HuH-7 (cell line): ENCODE results near the gene SIL1.

Source experiments
- DNase-seq: peaks from one replicate; pipeline ENCODE4 v3.0.0; 2011; ENCODE audit warnings: low spot score

SIL1 gene

GRCh38 chr5:138914338-138914737 is 283.8 kb downstream of the SIL1 start:
- DNase-seq = no peak

- DNase-seq = no peak
These were observed 284.4 kb downstream of the SIL1 start for GRCh38 chr5:138913773-138914172.

GRCh38 chr5:138912093-138912492 is 286.1 kb downstream of the SIL1 start:
- no peak for DNase-seq

GRCh38 chr5:138911441-138911840 is 286.7 kb downstream of the SIL1 start:
- DNase-seq = no peak

GRCh38 chr5:138910546-138911185 is 287.5 kb downstream of the SIL1 start:
- no peak for DNase-seq

- DNase-seq = no peak
These were observed 288.4 kb downstream of the SIL1 start for GRCh38 chr5:138909734-138910133.

- no peak for DNase-seq
These were observed 292.6 kb downstream of the SIL1 start for GRCh38 chr5:138905541-138905940.

- DNase-seq = no peak
These were observed 294.9 kb downstream of the SIL1 start for GRCh38 chr5:138903130-138903775.

GRCh38 chr5:138901716-138902115 is 296.5 kb downstream of the SIL1 start:
- no peak for DNase-seq

GRCh38 chr5:138900281-138900965 is 297.7 kb downstream of the SIL1 start:
- no peak for DNase-seq

GRCh38 chr5:138898742-138899141 is 299.4 kb downstream of the SIL1 start:
- DNase-seq = no peak

- no peak for DNase-seq
These were observed 299.9 kb downstream of the SIL1 start for GRCh38 chr5:138898299-138898698.
